Muscle layer of duodenum (tissue), 2 donors: Measurements from ENCODE around the gene SERPINA3.

Experiments used
- H3K27ac ChIP-seq: one replicate; pipeline ENCODE4 v1.7.0; 2013; ENCODE audit warnings: mild to moderate bottlenecking, low read length
- H3K27me3 ChIP-seq: one replicate; pipeline ENCODE4 v1.7.0; 2013; ENCODE audit warnings: low read depth, mild to moderate bottlenecking, control low read depth, low read length
- H3K36me3 ChIP-seq, 2 donors: one replicate each; pipeline ENCODE4 v1.7.0; 2013; ENCODE audit warnings: low read length in 2 of 2, control low read depth in 1 of 2, mild to moderate bottlenecking in 1 of 2; ENCODE audit not compliant: insufficient read depth in 2 of 2, control insufficient read depth in 1 of 2
- H3K4me1 ChIP-seq, 2 donors: one replicate each; pipeline ENCODE4 v1.7.0; 2013; ENCODE audit warnings: low read length in 2 of 2, mild to moderate bottlenecking in 2 of 2, control low read depth in 1 of 2, moderate library complexity in 1 of 2; ENCODE audit not compliant: insufficient read depth in 2 of 2, control insufficient read depth in 1 of 2
- H3K4me3 ChIP-seq, 2 donors: one replicate each; pipeline ENCODE4 v1.7.0; 2013; ENCODE audit warnings: low read length in 2 of 2, low read depth in 1 of 2, mild to moderate bottlenecking in 1 of 2
- H3K9me3 ChIP-seq, 2 donors: one replicate each; pipeline ENCODE4 v1.7.0; 2013; ENCODE audit warnings: low read length in 2 of 2, control low read depth in 1 of 2, mild to moderate bottlenecking in 1 of 2; ENCODE audit not compliant: control insufficient read depth in 1 of 2
- donor health status: healthy.

Gene SERPINA3

GRCh38 chr14:94623856-94624499, 11.8 kb downstream of the SERPINA3 start:
- H3K4me1 ChIP-seq: no peaks in the 10 kb centered on the region
- H3K9me3 ChIP-seq: peaks cover 0 to 4% of the 10 kb centered on the region in 2 donors
- no peaks in the 10 kb centered on the region for H3K27me3 ChIP-seq
- no peak overlapping the region for H3K27ac ChIP-seq
- H3K4me3 ChIP-seq: no peak overlapping the region
- no peaks in the 10 kb centered on the region for H3K36me3 ChIP-seq

- Histone ChIP-seq H3K27me3 (no peaks in the 10 kb centered on the region), H3K9me3 (no peaks in the 10 kb centered on the region), H3K4me1 (no peaks in the 10 kb centered on the region), H3K4me3 (no peak overlapping the region), H3K27ac (no peak overlapping the region), H3K36me3 (no peaks in the 10 kb centered on the region)
These were observed 12.6 kb downstream of the SERPINA3 start for GRCh38 chr14:94624537-94625352.

GRCh38 chr14:94625353-94625635, 13.1 kb downstream of the SERPINA3 start:
- no peak overlapping the region for H3K27ac ChIP-seq

GRCh38 chr14:94628578-94628977, 16.4 kb downstream of the SERPINA3 start:
- Histone ChIP-seq H3K4me3 (no peak overlapping the region), H3K9me3 (no peaks in the 10 kb centered on the region), H3K27me3 (no peaks in the 10 kb centered on the region), H3K4me1 (no peaks in the 10 kb centered on the region), H3K36me3 (no peaks in the 10 kb centered on the region), H3K27ac (no peak overlapping the region)

More at GRCh38 chr14:94625353-94625635, 13.1 kb downstream of the SERPINA3 start:
- no peaks in the 10 kb centered on the region for H3K27me3 ChIP-seq
- no peaks in the 10 kb centered on the region for H3K9me3 ChIP-seq
- no peaks in the 10 kb centered on the region for H3K4me1 ChIP-seq
- no peaks in the 10 kb centered on the region for H3K36me3 ChIP-seq
- no peak overlapping the region for H3K4me3 ChIP-seq

GRCh38 chr14:94630396-94630795, 18.2 kb downstream of the SERPINA3 start:
- Histone ChIP-seq H3K9me3 (no peaks in the 10 kb centered on the region), H3K27ac (no peak overlapping the region), H3K36me3 (no peaks in the 10 kb centered on the region), H3K4me1 (no peaks in the 10 kb centered on the region), H3K4me3 (no peak overlapping the region), H3K27me3 (no peaks in the 10 kb centered on the region)

GRCh38 chr14:94631050-94631449, 18.9 kb downstream of the SERPINA3 start:
- no peak overlapping the region for H3K27ac ChIP-seq
- H3K4me1 ChIP-seq: no peaks in the 10 kb centered on the region
- no peaks in the 10 kb centered on the region for H3K36me3 ChIP-seq
- H3K4me3 ChIP-seq: no peak overlapping the region
- H3K27me3 ChIP-seq: no peaks in the 10 kb centered on the region
- no peaks in the 10 kb centered on the region for H3K9me3 ChIP-seq

GRCh38 chr14:94631536-94632304, 19.5 kb downstream of the SERPINA3 start:
- no peak overlapping the region for H3K27ac ChIP-seq
- H3K4me1 ChIP-seq: no peaks in the 10 kb centered on the region
- no peaks in the 10 kb centered on the region for H3K36me3 ChIP-seq
- no peak overlapping the region for H3K4me3 ChIP-seq
- no peaks in the 10 kb centered on the region for H3K9me3 ChIP-seq
- H3K27me3 ChIP-seq: no peaks in the 10 kb centered on the region

- Histone ChIP-seq H3K27ac (no peak overlapping the region), H3K27me3 (no peaks in the 10 kb centered on the region), H3K4me1 (no peaks in the 10 kb centered on the region), H3K36me3 (no peaks in the 10 kb centered on the region), H3K9me3 (no peaks in the 10 kb centered on the region), H3K4me3 (no peak overlapping the region)
These were observed 20.1 kb downstream of the SERPINA3 start for GRCh38 chr14:94632305-94632590.

GRCh38 chr14:94633121-94633520, 20.9 kb downstream of the SERPINA3 start:
- no peaks in the 10 kb centered on the region for H3K4me1 ChIP-seq
- no peak overlapping the region for H3K27ac ChIP-seq
- no peaks in the 10 kb centered on the region for H3K27me3 ChIP-seq
- no peaks in the 10 kb centered on the region for H3K9me3 ChIP-seq
- H3K4me3 ChIP-seq: no peak overlapping the region
- no peaks in the 10 kb centered on the region for H3K36me3 ChIP-seq

- no peaks in the 10 kb centered on the region for H3K36me3 ChIP-seq
- H3K4me3 ChIP-seq: no peak overlapping the region
- H3K4me1 ChIP-seq: no peaks in the 10 kb centered on the region
- H3K9me3 ChIP-seq: no peaks in the 10 kb centered on the region
- H3K27me3 ChIP-seq: no peaks in the 10 kb centered on the region
- H3K27ac ChIP-seq: no peak overlapping the region
These were observed 23.0 kb downstream of the SERPINA3 start for GRCh38 chr14:94635154-94635553.

- H3K27ac ChIP-seq: no peak overlapping the region
- H3K9me3 ChIP-seq: no peaks in the 10 kb centered on the region
- no peaks in the 10 kb centered on the region for H3K36me3 ChIP-seq
- H3K4me3 ChIP-seq: no peak overlapping the region
- H3K27me3 ChIP-seq: no peaks in the 10 kb centered on the region
- no peaks in the 10 kb centered on the region for H3K4me1 ChIP-seq
These were observed 24.7 kb downstream of the SERPINA3 start for GRCh38 chr14:94636744-94637412.
